Panc1 (cell line): ENCODE measurements around the gene STARD13. TPM values are rescaled to one million over a fixed set of nuclear protein-coding genes. Genes with fewer than 3 reads are reported as not detected.

ENCODE experiments used
- ATAC-seq: fragments of 200-7000 bp; cut with Tn5 transposase; 2 replicates; pipeline ENCODE4 v1.9.1; 2020; ENCODE audit warnings: mild to moderate bottlenecking, moderate library complexity
- BruUV-seq: library from RNA; stranded (reverse); fragments of 400-500 nt; replicated peaks from 2 replicates; lab custom pipeline; 2021; lab: Mats Ljungman, UMichigan
- CTCF ChIA-PET: fragments of 300-600 bp; sonication (Branson Sonifier 250); formaldehyde crosslinking; loops from one replicate; lab custom pipeline; 2022; ENCODE audit warnings: antibody characterized with exemption; lab: Charles Lee
- POLR2A ChIA-PET: fragments of 300-600 bp; sonication (Branson Sonifier 250); formaldehyde crosslinking; loops from one replicate; lab custom pipeline; 2022; ENCODE audit warnings: antibody characterized with exemption; lab: Charles Lee
- DNase-seq: peaks from one replicate; pipeline ENCODE4 v3.0.0-alpha.2; 2010; ENCODE audit warnings: low read depth, low spot score
- H3K27ac ChIP-seq: 2 replicates; pipeline ENCODE4 v1.5.1; 2011; ENCODE audit warnings: mild to moderate bottlenecking, low read length, inconsistent platforms
- H3K27me3 ChIP-seq: fragments of 200-500 bp; sonication (Bioruptor generic); 2 replicates; pipeline ENCODE4 v1.6.0; 2014; ENCODE audit warnings: low read length, inconsistent platforms; ENCODE audit not compliant: control insufficient read depth, insufficient read depth
- H3K36me3 ChIP-seq: fragments of 200-500 bp; sonication (Bioruptor generic); 2 replicates; pipeline ENCODE4 v1.5.1; 2014; ENCODE audit warnings: inconsistent platforms, mild to moderate bottlenecking, low read length, moderate library complexity; ENCODE audit not compliant: control insufficient read depth, insufficient read depth
- H3K4me1 ChIP-seq: 2 replicates; pipeline ENCODE4 v1.5.1; 2011; ENCODE audit warnings: inconsistent platforms, mild to moderate bottlenecking, low read length, moderate library complexity; ENCODE audit not compliant: control insufficient read depth, insufficient read depth
- H3K4me3 ChIP-seq, 2 experiments: 2 replicates each; pipeline ENCODE4 v1.5.1; 2011 to 2012; ENCODE audit warnings: low read depth in 2 of 2, low read length in 2 of 2, mild to moderate bottlenecking in 2 of 2, inconsistent platforms in 1 of 2, moderate library complexity in 1 of 2
- H3K9me3 ChIP-seq: fragments of 200-500 bp; sonication (Bioruptor generic); 2 replicates; pipeline ENCODE4 v1.5.1; 2014; ENCODE audit warnings: low read depth, mild to moderate bottlenecking, inconsistent platforms, low read length, moderate library complexity; ENCODE audit not compliant: control insufficient read depth, insufficient read depth
- POLR2AphosphoS5 ChIP-seq: IDR thresholded peaks from 2 replicates; pipeline ENCODE4 v1.6.1; 2012; ENCODE audit warnings: mild to moderate bottlenecking, low read depth, low read length, moderate library complexity
- SIN3A ChIP-seq: IDR thresholded peaks from 2 replicates; pipeline ENCODE4 v1.6.1; 2012; ENCODE audit warnings: low read depth, mild to moderate bottlenecking, low read length, moderate library complexity, borderline replicate concordance; ENCODE audit not compliant: insufficient read depth
- TCF7L2 ChIP-seq: IDR thresholded peaks from 2 replicates; pipeline ENCODE4 v1.6.1; 2011; ENCODE audit warnings: mild to moderate bottlenecking, low read depth, low read length, inconsistent platforms
- in situ Hi-C: cut with HindIII; loops from 2 replicates; pipeline ENCODE4 v1.10.0; 2016; ENCODE audit warnings: low sequenced_read_pairs, low pct_unique_long_range_greater_than_20kb
- intact Hi-C: fragments of 100-400 bp; cut with micrococcal nuclease; formaldehyde crosslinking; loops from one replicate; pipeline ENCODE4 v1.10.0; 2022; ENCODE audit not compliant: unreplicated experiment
- total RNA-seq: library from RNA; stranded (reverse); gene quantifications from one replicate; pipeline ENCODE4 v1.2.1, GENCODE V29; 2021; ENCODE audit not compliant: unreplicated experiment
- TF ChIP-seq, protein P1 (sequence below), 2 experiments: IDR thresholded peaks; 2 replicates each; pipeline ENCODE4 v1.6.1; 2011 to 2012; ENCODE audit warnings: low read depth in 2 of 2, control low read depth in 1 of 2, low read length in 1 of 2, mild to moderate bottlenecking in 1 of 2, moderate library complexity in 1 of 2; ENCODE audit not compliant: insufficient read depth in 1 of 2
- TF ChIP-seq, protein P2 (sequence below): fragments of 450-650 bp; IDR thresholded peaks from 2 replicates; pipeline ENCODE4 v1.5.1; 2017; ENCODE audit warnings: mild to moderate bottlenecking

STARD13 gene
- total RNA-seq, 1 experiment from 2014 or later, result 6.5 TPM

DNA sequence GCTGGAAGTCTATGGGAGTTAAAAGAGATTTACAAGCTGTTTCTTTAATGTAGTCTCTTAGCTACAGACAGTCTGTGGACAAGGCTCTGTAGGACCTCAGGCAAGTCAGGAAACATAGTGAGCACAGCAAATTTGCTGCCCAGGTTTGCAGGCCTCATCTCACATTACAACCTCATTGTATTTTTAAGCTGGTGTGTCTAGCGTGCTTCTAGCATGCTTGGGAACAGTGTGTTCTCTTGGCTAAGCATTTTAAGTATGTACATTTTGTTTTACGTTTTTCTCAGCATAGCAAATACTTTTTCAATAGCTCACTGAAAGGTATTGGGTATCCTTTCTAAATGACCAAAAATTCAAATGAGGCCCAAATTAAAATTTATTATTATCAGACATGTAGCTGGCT lies 113.2 kb downstream of the STARD13 start:
- DNase-seq, result no peak
- H3K4me3 ChIP-seq, result no peak overlapping the region
- H3K27ac ChIP-seq, result no peak overlapping the region
- intact Hi-C loops (no loop called here), in situ Hi-C loops (no loop called here)
- no peaks in the 10 kb centered on the region for H3K27me3 ChIP-seq
- TF ChIP-seq TCF7L2 (no peak), SIN3A (no peak), POLR2AphosphoS5 (no peak)
- TF ChIP-seq, protein P1, sequence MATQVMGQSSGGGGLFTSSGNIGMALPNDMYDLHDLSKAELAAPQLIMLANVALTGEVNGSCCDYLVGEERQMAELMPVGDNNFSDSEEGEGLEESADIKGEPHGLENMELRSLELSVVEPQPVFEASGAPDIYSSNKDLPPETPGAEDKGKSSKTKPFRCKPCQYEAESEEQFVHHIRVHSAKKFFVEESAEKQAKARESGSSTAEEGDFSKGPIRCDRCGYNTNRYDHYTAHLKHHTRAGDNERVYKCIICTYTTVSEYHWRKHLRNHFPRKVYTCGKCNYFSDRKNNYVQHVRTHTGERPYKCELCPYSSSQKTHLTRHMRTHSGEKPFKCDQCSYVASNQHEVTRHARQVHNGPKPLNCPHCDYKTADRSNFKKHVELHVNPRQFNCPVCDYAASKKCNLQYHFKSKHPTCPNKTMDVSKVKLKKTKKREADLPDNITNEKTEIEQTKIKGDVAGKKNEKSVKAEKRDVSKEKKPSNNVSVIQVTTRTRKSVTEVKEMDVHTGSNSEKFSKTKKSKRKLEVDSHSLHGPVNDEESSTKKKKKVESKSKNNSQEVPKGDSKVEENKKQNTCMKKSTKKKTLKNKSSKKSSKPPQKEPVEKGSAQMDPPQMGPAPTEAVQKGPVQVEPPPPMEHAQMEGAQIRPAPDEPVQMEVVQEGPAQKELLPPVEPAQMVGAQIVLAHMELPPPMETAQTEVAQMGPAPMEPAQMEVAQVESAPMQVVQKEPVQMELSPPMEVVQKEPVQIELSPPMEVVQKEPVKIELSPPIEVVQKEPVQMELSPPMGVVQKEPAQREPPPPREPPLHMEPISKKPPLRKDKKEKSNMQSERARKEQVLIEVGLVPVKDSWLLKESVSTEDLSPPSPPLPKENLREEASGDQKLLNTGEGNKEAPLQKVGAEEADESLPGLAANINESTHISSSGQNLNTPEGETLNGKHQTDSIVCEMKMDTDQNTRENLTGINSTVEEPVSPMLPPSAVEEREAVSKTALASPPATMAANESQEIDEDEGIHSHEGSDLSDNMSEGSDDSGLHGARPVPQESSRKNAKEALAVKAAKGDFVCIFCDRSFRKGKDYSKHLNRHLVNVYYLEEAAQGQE (IDR thresholded peaks at IDR 0.05; ENCODE audit: insufficient read depth in 1 of 2, low read depth in 2 of 2, low read length in 1 of 2), result no peak
- TF ChIP-seq, protein P2, sequence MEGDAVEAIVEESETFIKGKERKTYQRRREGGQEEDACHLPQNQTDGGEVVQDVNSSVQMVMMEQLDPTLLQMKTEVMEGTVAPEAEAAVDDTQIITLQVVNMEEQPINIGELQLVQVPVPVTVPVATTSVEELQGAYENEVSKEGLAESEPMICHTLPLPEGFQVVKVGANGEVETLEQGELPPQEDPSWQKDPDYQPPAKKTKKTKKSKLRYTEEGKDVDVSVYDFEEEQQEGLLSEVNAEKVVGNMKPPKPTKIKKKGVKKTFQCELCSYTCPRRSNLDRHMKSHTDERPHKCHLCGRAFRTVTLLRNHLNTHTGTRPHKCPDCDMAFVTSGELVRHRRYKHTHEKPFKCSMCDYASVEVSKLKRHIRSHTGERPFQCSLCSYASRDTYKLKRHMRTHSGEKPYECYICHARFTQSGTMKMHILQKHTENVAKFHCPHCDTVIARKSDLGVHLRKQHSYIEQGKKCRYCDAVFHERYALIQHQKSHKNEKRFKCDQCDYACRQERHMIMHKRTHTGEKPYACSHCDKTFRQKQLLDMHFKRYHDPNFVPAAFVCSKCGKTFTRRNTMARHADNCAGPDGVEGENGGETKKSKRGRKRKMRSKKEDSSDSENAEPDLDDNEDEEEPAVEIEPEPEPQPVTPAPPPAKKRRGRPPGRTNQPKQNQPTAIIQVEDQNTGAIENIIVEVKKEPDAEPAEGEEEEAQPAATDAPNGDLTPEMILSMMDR, result no peak
- ChIA-PET CTCF (no interaction called here), POLR2A (no interaction called here)
- no peaks in the 10 kb centered on the region for H3K4me1 ChIP-seq
- no peaks in the 10 kb centered on the region for H3K9me3 ChIP-seq
- BruUV-seq, result no TSS peak
- ATAC-seq, result no peak
- H3K36me3 ChIP-seq, result no peaks in the 10 kb centered on the region

DNA sequence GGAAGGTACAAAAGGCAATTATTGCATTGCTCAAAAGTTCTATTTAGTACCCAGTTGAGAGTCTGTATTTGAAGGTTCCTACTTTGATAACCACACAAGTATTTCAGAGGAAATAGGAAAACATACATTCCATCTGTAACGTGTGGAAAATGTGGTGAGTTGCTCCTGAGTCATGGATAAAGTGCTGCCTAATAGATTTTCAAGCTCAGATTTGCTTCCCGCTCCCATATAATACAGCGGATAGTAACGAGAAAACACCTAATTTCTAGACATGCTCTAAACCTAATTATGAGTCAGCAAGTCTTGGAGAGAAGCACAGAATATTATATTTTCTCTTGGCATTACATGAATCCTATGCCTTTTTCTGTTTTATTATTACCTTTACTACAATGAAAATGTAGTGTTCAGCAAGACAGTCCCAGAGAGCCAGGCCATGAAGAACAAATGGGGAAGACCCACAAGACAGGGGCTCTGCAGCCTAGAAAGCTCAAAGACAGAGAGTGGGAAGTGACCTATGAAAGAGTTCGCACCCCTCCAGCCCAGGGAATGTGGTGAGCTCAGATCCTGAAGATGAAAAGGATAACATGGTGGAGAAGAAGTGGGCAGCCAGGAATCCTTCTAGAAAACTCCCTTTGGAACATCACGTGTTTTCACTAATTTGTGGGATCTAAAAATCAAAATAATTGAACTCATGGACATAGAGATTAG lies 116.1 kb downstream of the STARD13 start:
- TF ChIP-seq, protein P1 (IDR thresholded peaks at IDR 0.05; ENCODE audit: insufficient read depth in 1 of 2, low read depth in 2 of 2, low read length in 1 of 2), result no peak
- TF ChIP-seq, protein P2, result no peak
- no peak for TF ChIP-seq POLR2AphosphoS5
- no peak for TF ChIP-seq SIN3A
- CTCF ChIA-PET, result no interaction called here
- Histone ChIP-seq H3K4me3 (no peak overlapping the region), H3K27ac (no peak overlapping the region), H3K27me3 (no peaks in the 10 kb centered on the region), H3K9me3 (no peaks in the 10 kb centered on the region), H3K36me3 (no peaks in the 10 kb centered on the region), H3K4me1 (no peaks in the 10 kb centered on the region)
- in situ Hi-C loops, result no loop called here
- DNase-seq, result no peak
- intact Hi-C loops, result no loop called here
- POLR2A ChIA-PET, result no interaction called here
- BruUV-seq, result no TSS peak
- no peak for ATAC-seq
